ENCODE measurements around the gene AIF1L. TPM values are rescaled to one million over a fixed set of nuclear protein-coding genes. Genes with fewer than 3 reads are reported as not detected.

AIF1L gene
- total RNA-seq, 4 donors from 2014 or later, result 17.2 to 33.0 (median 20.7) TPM

- H3K4me3 ChIP-seq (ENCODE audit: low read depth, poor library complexity, severe bottlenecking), result no peak overlapping the region
- TF ChIP-seq, protein P1, sequence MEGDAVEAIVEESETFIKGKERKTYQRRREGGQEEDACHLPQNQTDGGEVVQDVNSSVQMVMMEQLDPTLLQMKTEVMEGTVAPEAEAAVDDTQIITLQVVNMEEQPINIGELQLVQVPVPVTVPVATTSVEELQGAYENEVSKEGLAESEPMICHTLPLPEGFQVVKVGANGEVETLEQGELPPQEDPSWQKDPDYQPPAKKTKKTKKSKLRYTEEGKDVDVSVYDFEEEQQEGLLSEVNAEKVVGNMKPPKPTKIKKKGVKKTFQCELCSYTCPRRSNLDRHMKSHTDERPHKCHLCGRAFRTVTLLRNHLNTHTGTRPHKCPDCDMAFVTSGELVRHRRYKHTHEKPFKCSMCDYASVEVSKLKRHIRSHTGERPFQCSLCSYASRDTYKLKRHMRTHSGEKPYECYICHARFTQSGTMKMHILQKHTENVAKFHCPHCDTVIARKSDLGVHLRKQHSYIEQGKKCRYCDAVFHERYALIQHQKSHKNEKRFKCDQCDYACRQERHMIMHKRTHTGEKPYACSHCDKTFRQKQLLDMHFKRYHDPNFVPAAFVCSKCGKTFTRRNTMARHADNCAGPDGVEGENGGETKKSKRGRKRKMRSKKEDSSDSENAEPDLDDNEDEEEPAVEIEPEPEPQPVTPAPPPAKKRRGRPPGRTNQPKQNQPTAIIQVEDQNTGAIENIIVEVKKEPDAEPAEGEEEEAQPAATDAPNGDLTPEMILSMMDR (IDR thresholded peaks at IDR 0.05), result no peak
- TF ChIP-seq POLR2A (IDR thresholded peaks at IDR 0.05), result no peak
- no peak for DNase-seq (ENCODE audit: low spot score in 2 of 2)
- intact Hi-C loops (cut with DNase I; ENCODE audit: low total_unique reads), result no loop called here
- 89 to 91% methylated on average over 3 of the region's 3 CpGs for WGBS, 2 donors
These were observed 45.8 kb downstream of the AIF1L start for GRCh38 chr9:131142160-131142559.

DNA sequence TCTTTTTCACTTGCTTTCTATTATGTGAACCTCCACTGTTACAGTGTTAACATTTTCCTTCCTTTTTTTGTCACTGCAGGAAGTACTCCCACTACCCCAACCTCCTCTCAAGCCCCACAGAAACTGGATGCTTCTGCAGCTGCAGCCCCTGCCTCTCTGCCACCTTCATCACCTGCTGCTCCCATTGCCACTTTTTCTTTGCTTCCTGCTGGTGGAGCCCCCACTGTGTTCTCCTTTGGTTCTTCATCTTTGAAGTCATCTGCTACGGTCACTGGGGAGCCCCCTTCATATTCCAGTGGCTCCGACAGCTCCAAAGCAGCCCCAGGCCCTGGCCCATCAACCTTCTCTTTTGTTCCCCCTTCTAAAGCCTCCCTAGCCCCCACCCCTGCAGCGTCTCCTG lies 47.9 kb downstream of the AIF1L start:
- intact Hi-C loops (cut with DNase I; ENCODE audit: low total_unique reads), result no loop called here
- WGBS, 2 donors, result 89% methylated on average over 3 of the region's 3 CpGs
- no peak for TF ChIP-seq POLR2A (IDR thresholded peaks at IDR 0.05)
- TF ChIP-seq, protein P1 (IDR thresholded peaks at IDR 0.05), result no peak
- no peak overlapping the region for H3K4me3 ChIP-seq (ENCODE audit: low read depth, poor library complexity, severe bottlenecking)
- no peak for DNase-seq (ENCODE audit: low spot score in 2 of 2)

DNA sequence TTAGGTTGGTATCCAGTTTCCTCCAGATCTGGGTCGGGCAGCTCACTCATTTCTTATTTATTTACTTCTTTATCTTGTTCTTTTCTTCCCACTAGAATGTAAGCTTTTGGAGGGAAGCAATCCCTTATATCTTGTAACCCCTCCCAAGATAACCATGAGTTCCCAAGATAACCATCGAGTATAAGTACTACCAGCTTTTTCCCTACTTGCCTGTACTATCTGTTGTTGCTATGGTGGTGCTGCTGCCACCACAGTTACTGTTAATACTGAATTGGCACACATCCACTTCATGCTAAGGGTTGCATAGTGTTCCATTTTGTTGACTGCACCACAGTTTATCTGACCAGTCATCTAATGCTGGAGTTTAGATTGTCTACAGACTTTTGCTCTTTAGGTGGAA lies 48.9 kb downstream of the AIF1L start:
- 87 to 92% methylated on average over 2 of the region's 2 CpGs for WGBS, 2 donors
- intact Hi-C loops (cut with DNase I; ENCODE audit: low total_unique reads), result no loop called here

GRCh38 chr9:131146186-131146585 lies 49.9 kb downstream of the AIF1L start:
- no peak for DNase-seq (ENCODE audit: low spot score in 2 of 2)
- 95% methylated on average over 4 of the region's 4 CpGs for WGBS, 2 donors
- H3K4me3 ChIP-seq (ENCODE audit: low read depth, poor library complexity, severe bottlenecking), result no peak overlapping the region
- intact Hi-C loops (cut with DNase I; ENCODE audit: low total_unique reads), result no loop called here
- no peak for TF ChIP-seq POLR2A (IDR thresholded peaks at IDR 0.05)
- TF ChIP-seq, protein P1 (IDR thresholded peaks at IDR 0.05), result no peak

More for the DNA sequence above, 48.9 kb downstream of the AIF1L start:
- H3K4me3 ChIP-seq (ENCODE audit: low read depth, poor library complexity, severe bottlenecking), result no peak overlapping the region
- TF ChIP-seq, protein P1 (IDR thresholded peaks at IDR 0.05), result no peak
- no peak for TF ChIP-seq POLR2A (IDR thresholded peaks at IDR 0.05)
- no peak for DNase-seq (ENCODE audit: low spot score in 2 of 2)

- no peak overlapping the region for H3K4me3 ChIP-seq (ENCODE audit: low read depth, poor library complexity, severe bottlenecking)
- DNase-seq (ENCODE audit: low spot score in 2 of 2), result no peak
- TF ChIP-seq, protein P1 (IDR thresholded peaks at IDR 0.05), result no peak
- TF ChIP-seq POLR2A (IDR thresholded peaks at IDR 0.05), result no peak
- WGBS, 2 donors, result 90 to 94% methylated on average over 3 of the region's 3 CpGs
- intact Hi-C loops (cut with DNase I; ENCODE audit: low total_unique reads), result no loop called here
These were observed 51.9 kb downstream of the AIF1L start for GRCh38 chr9:131148276-131148675.

GRCh38 chr9:131148966-131149687 lies 52.8 kb downstream of the AIF1L start:
- intact Hi-C loops (cut with DNase I; ENCODE audit: low total_unique reads), result no loop called here
- TF ChIP-seq POLR2A (IDR thresholded peaks at IDR 0.05), result no peak
- TF ChIP-seq, protein P1 (IDR thresholded peaks at IDR 0.05), result no peak
- no peak for DNase-seq (ENCODE audit: low spot score in 2 of 2)
- no peak overlapping the region for H3K4me3 ChIP-seq (ENCODE audit: low read depth, poor library complexity, severe bottlenecking)
- 90 to 91% methylated on average over 7 of the region's 7 CpGs for WGBS, 2 donors
